HepG2 (cell line): ENCODE measurements around the gene FRMPD2.

Source experiments
- ATF3 ChIP-seq: sonication (generic); formaldehyde crosslinking; IDR thresholded peaks from 2 replicates; pipeline ENCODE4 v1.4.0; 2020; ENCODE audit warnings: missing genetic modification reagents
- CBX5 ChIP-seq: sonication (generic); formaldehyde crosslinking; IDR thresholded peaks from 2 replicates; pipeline ENCODE4 v1.4.0; 2020; ENCODE audit warnings: missing genetic modification reagents, borderline replicate concordance
- ETV5 ChIP-seq: IDR thresholded peaks from 2 replicates; pipeline ENCODE4 v1.6.1; 2018; ENCODE audit warnings: missing biosample characterization, missing genetic modification reagents, inconsistent platforms, borderline replicate concordance
- RXRA ChIP-seq: sonication (generic); formaldehyde crosslinking; IDR thresholded peaks from 2 replicates; pipeline ENCODE4 v1.5.1; 2020; ENCODE audit warnings: missing genetic modification reagents

- TF ChIP-seq CBX5 (CRISPR knock-in tag) = no peak
- no peak for TF ChIP-seq ATF3 (CRISPR knock-in tag)
- TF ChIP-seq RXRA = no peak
- TF ChIP-seq ETV5 (CRISPR knock-in tag) = no peak
Observed at GRCh38 chr10:48290286-48290685, 15.8 kb upstream of the FRMPD2 start.
